Endothelial cell of umbilical vein (primary cell): ENCODE measurements around the gene NR0B2.

Source experiments
- EZH2 ChIP-seq: IDR thresholded peaks from 2 replicates; pipeline ENCODE4 v1.6.1; 2012; ENCODE audit warnings: borderline replicate concordance, low read depth, mild to moderate bottlenecking, moderate library complexity, low read length, inconsistent platforms; ENCODE audit not compliant: severe bottlenecking
- FOS ChIP-seq: IDR thresholded peaks from 2 replicates; pipeline ENCODE4 v1.6.1; 2011; ENCODE audit warnings: mild to moderate bottlenecking, low read length, moderate library complexity, borderline replicate concordance; ENCODE audit not compliant: insufficient read depth
- GATA2 ChIP-seq: IDR thresholded peaks from 2 replicates; pipeline ENCODE4 v1.7.0; 2011; ENCODE audit warnings: low read depth, mild to moderate bottlenecking, moderate library complexity, mixed read lengths, low read length; ENCODE audit not compliant: insufficient read length, insufficient read depth
- JUN ChIP-seq: IDR thresholded peaks from 2 replicates; pipeline ENCODE4 v1.6.1; 2011; ENCODE audit warnings: borderline replicate concordance, low read depth; ENCODE audit not compliant: insufficient read length, insufficient read depth
- MYC ChIP-seq: IDR thresholded peaks from one replicate; pipeline ENCODE4 v1.6.1; 2011; ENCODE audit warnings: mild to moderate bottlenecking, low read depth, low read length
- POLR2A ChIP-seq: IDR thresholded peaks from 2 replicates; pipeline ENCODE4 v1.6.1; 2012; ENCODE audit warnings: low read depth, mild to moderate bottlenecking, control low read depth, low read length
- POLR2AphosphoS5 ChIP-seq: IDR thresholded peaks from 2 replicates; pipeline ENCODE4 v1.6.1; 2012; ENCODE audit warnings: low read depth, mild to moderate bottlenecking, control low read depth, low read length, moderate library complexity; ENCODE audit not compliant: insufficient read depth
- TF ChIP-seq, protein P1 (sequence below), 2 donors: IDR thresholded peaks; 1 replicate in 1 of 2; 2 replicates in 1 of 2; pipeline ENCODE4 v1.5.1; 2011; ENCODE audit warnings: low read length in 2 of 2, mild to moderate bottlenecking in 2 of 2, moderate library complexity in 2 of 2, control low read depth in 1 of 2, inconsistent platforms in 1 of 2, low read depth in 1 of 2; ENCODE audit not compliant: insufficient read depth in 1 of 2; ENCODE audit errors: extremely low read depth in 1 of 2
- TF ChIP-seq, protein P2 (sequence below): IDR thresholded peaks from 2 replicates; pipeline ENCODE4 v1.6.1; 2011; ENCODE audit not compliant: insufficient read depth, insufficient read length

DNA sequence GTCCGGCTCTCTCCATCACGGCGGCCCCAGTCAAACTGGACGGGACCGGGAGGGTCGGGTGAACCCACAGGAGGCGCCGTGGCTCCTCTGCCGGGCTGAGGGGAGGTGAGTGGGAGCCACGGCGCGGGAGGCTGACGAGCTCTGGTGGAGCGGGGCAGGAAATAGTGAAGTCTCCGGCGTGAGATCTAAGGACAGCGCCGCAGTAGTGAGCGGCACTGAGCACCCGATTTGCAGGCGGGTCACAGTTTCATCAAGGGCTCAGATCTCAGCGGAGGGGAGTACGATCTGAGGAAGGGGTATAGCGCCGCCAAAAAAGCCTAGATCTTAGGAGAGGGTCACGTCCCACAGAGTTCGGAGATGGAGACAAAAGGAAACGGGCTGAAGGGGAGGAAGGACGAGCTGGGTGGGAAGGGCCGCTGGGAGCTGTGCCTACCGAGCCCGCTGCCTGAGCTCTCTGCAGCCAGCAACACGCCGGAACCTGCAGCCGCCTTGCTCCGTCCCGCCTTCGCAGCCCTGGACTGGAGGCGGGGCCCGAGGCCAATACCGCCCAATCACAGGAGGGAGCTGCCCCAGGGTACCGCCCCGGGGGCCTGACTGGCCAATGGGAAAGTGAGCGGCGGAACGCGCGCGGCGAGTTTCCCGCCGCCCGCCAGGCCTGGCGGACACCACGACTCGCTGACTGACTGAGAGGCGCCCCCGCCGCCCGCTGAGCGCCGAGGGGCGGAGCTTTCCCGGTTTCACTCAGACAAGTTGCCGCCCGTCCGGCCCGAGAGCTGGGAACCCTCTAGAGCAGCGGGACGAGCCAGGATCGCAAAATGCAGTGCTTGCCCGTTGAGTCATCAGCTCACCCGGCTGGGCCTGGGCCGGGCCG is 48.9 kb downstream of the NR0B2 start:
- TF ChIP-seq, protein P1, sequence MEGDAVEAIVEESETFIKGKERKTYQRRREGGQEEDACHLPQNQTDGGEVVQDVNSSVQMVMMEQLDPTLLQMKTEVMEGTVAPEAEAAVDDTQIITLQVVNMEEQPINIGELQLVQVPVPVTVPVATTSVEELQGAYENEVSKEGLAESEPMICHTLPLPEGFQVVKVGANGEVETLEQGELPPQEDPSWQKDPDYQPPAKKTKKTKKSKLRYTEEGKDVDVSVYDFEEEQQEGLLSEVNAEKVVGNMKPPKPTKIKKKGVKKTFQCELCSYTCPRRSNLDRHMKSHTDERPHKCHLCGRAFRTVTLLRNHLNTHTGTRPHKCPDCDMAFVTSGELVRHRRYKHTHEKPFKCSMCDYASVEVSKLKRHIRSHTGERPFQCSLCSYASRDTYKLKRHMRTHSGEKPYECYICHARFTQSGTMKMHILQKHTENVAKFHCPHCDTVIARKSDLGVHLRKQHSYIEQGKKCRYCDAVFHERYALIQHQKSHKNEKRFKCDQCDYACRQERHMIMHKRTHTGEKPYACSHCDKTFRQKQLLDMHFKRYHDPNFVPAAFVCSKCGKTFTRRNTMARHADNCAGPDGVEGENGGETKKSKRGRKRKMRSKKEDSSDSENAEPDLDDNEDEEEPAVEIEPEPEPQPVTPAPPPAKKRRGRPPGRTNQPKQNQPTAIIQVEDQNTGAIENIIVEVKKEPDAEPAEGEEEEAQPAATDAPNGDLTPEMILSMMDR (IDR thresholded peaks at IDR 0.05; ENCODE audit: extremely low read depth in 1 of 2, insufficient read depth in 1 of 2, low read depth in 1 of 2, low read length in 2 of 2), result peak in 1 of 2 donors; percentile 8
- TF ChIP-seq POLR2A (peak; percentile 94), GATA2 (no peak), EZH2 (no peak), JUN (no peak), MYC (no peak), POLR2AphosphoS5 (peak; percentile 75), FOS (peak; percentile 47)
- TF ChIP-seq, protein P2, sequence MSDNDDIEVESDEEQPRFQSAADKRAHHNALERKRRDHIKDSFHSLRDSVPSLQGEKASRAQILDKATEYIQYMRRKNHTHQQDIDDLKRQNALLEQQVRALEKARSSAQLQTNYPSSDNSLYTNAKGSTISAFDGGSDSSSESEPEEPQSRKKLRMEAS, result no peak
